Activated T-helper 2 cell treated with anti-CD3 and anti-CD28 coated beads, Interferon-gamma antibody, Interleukin-2, Interleukin-4, amounts not matched to agents 10 μg/mL and 5 μg/mL and 100 μg/mL, durations not matched to agents 14 hours and 24 hours and 36 hours (primary cell): Measurements from ENCODE around the gene RWDD3. TPM values are rescaled to one million over a fixed set of nuclear protein-coding genes. Genes with fewer than 3 reads are reported as not detected.
A peak's percentile ranks its signal among the peaks of the same experiment; 100 is the strongest.

ENCODE experiments used
- DNase-seq: peaks from one replicate; pipeline ENCODE4 v3.0.0; 2021; ENCODE audit warnings: low spot score
- H3K27ac Mint-ChIP-seq: one replicate; pipeline ENCODE4 v1.8.0; 2021; ENCODE audit warnings: mixed read lengths
- H3K27me3 Mint-ChIP-seq: one replicate; pipeline ENCODE4 v1.8.0; 2021; ENCODE audit warnings: low read depth, mixed read lengths
- H3K36me3 Mint-ChIP-seq: one replicate; pipeline ENCODE4 v1.8.0; 2021; ENCODE audit warnings: low read depth, mixed read lengths
- H3K4me1 Mint-ChIP-seq: one replicate; pipeline ENCODE4 v1.8.0; 2021; ENCODE audit warnings: low read depth, mixed read lengths
- H3K4me3 Mint-ChIP-seq: one replicate; pipeline ENCODE4 v1.8.0; 2021; ENCODE audit warnings: low read depth, mild to moderate bottlenecking, moderate library complexity, mixed read lengths
- H3K9me3 Mint-ChIP-seq: one replicate; pipeline ENCODE4 v1.8.0; 2021; ENCODE audit warnings: mixed read lengths
- intact Hi-C: fragments of 100-400 bp; cut with micrococcal nuclease; formaldehyde crosslinking; loops from one replicate; pipeline ENCODE4 v1.15.1; 2023
- total RNA-seq: library from RNA; stranded (reverse); gene quantifications from 2 replicates; pipeline ENCODE4 v1.2.3, GENCODE V29; 2022

RWDD3 gene
- total RNA-seq: 11.7 and 15.5 TPM in 2 replicates

- H3K36me3 Mint-ChIP-seq: peaks cover 24% of the 10 kb centered on the region
Observed at GRCh38 chr1:95233737-95234500, at the start of gene RWDD3. RWDD3 (plus strand) TSS chr1:95234210; CDS start chr1:95234231, 21 bp downstream.

GRCh38 chr1:95186149-95186548 is 47.9 kb upstream of the RWDD3 start:
- Mint-ChIP-seq H3K4me3 (no peak overlapping the region), H3K27ac (no peak overlapping the region), H3K36me3 (no peaks in the 10 kb centered on the region), H3K4me1 (no peaks in the 10 kb centered on the region), H3K9me3 (no peaks in the 10 kb centered on the region), H3K27me3 (no peaks in the 10 kb centered on the region)
- intact Hi-C loops: no loop called here
- DNase-seq: no peak

More at GRCh38 chr1:95233737-95234500, at the start of gene RWDD3:
- intact Hi-C loops: loop anchor here (1.0 to 10.0 kb wide), 4 partner anchors 150 to 1491 kb away; partner anchors contain the start of genes ALG14 and PTBP2
- DNase-seq: peak; percentile 91
- peak within 1 kb of the TSS; percentile 95 for H3K4me3 Mint-ChIP-seq
- no peaks in the 10 kb centered on the region for H3K9me3 Mint-ChIP-seq
- peaks cover 30% of the 10 kb centered on the region for H3K4me1 Mint-ChIP-seq
- peak within 1 kb of the TSS; percentile 89 for H3K27ac Mint-ChIP-seq
- peaks cover 27% of the 10 kb centered on the region for H3K27me3 Mint-ChIP-seq

GRCh38 chr1:95193591-95193990 is 40.4 kb upstream of the RWDD3 start:
- H3K36me3 Mint-ChIP-seq: no peaks in the 10 kb centered on the region
- no peaks in the 10 kb centered on the region for H3K27me3 Mint-ChIP-seq
- no peak overlapping the region for H3K27ac Mint-ChIP-seq
- no peak overlapping the region for H3K4me3 Mint-ChIP-seq
- no peak for DNase-seq
- no peaks in the 10 kb centered on the region for H3K9me3 Mint-ChIP-seq
- H3K4me1 Mint-ChIP-seq: no peaks in the 10 kb centered on the region
- intact Hi-C loops: no loop called here

GRCh38 chr1:95195046-95195445 is 39.0 kb upstream of the RWDD3 start:
- H3K36me3 Mint-ChIP-seq: no peaks in the 10 kb centered on the region
- no peak overlapping the region for H3K27ac Mint-ChIP-seq
- no peaks in the 10 kb centered on the region for H3K9me3 Mint-ChIP-seq
- DNase-seq: no peak
- no peak overlapping the region for H3K4me3 Mint-ChIP-seq
- H3K4me1 Mint-ChIP-seq: no peaks in the 10 kb centered on the region
- no peaks in the 10 kb centered on the region for H3K27me3 Mint-ChIP-seq
- intact Hi-C loops: no loop called here

GRCh38 chr1:95196017-95196416 is 38.0 kb upstream of the RWDD3 start:
- Mint-ChIP-seq H3K36me3 (no peaks in the 10 kb centered on the region), H3K9me3 (no peaks in the 10 kb centered on the region), H3K4me1 (no peaks in the 10 kb centered on the region), H3K27ac (no peak overlapping the region), H3K27me3 (no peaks in the 10 kb centered on the region), H3K4me3 (no peak overlapping the region)
- intact Hi-C loops: no loop called here
- no peak for DNase-seq

- H3K27ac Mint-ChIP-seq: no peak overlapping the region
- intact Hi-C loops: no loop called here
- no peaks in the 10 kb centered on the region for H3K27me3 Mint-ChIP-seq
- no peaks in the 10 kb centered on the region for H3K9me3 Mint-ChIP-seq
- no peaks in the 10 kb centered on the region for H3K4me1 Mint-ChIP-seq
- no peak overlapping the region for H3K4me3 Mint-ChIP-seq
- no peaks in the 10 kb centered on the region for H3K36me3 Mint-ChIP-seq
- DNase-seq: no peak
Observed at GRCh38 chr1:95197616-95198252, 36.3 kb upstream of the RWDD3 start.

- H3K27ac Mint-ChIP-seq: no peak overlapping the region
- no peaks in the 10 kb centered on the region for H3K36me3 Mint-ChIP-seq
- H3K27me3 Mint-ChIP-seq: no peaks in the 10 kb centered on the region
- intact Hi-C loops: no loop called here
- no peaks in the 10 kb centered on the region for H3K9me3 Mint-ChIP-seq
- no peaks in the 10 kb centered on the region for H3K4me1 Mint-ChIP-seq
- DNase-seq: no peak
- no peak overlapping the region for H3K4me3 Mint-ChIP-seq
Observed at GRCh38 chr1:95201905-95202304, 32.1 kb upstream of the RWDD3 start.

- Mint-ChIP-seq H3K4me3 (no peak overlapping the region), H3K9me3 (no peaks in the 10 kb centered on the region), H3K27ac (no peak overlapping the region), H3K36me3 (no peaks in the 10 kb centered on the region), H3K4me1 (no peaks in the 10 kb centered on the region), H3K27me3 (no peaks in the 10 kb centered on the region)
- no peak for DNase-seq
- intact Hi-C loops: no loop called here
Observed at GRCh38 chr1:95203908-95204437, 30.0 kb upstream of the RWDD3 start.

GRCh38 chr1:95206514-95206913 is 27.5 kb upstream of the RWDD3 start:
- no peak overlapping the region for H3K4me3 Mint-ChIP-seq
- no peaks in the 10 kb centered on the region for H3K4me1 Mint-ChIP-seq
- H3K9me3 Mint-ChIP-seq: no peaks in the 10 kb centered on the region
- H3K36me3 Mint-ChIP-seq: no peaks in the 10 kb centered on the region
- no peak overlapping the region for H3K27ac Mint-ChIP-seq
- no peak for DNase-seq
- intact Hi-C loops: no loop called here
- H3K27me3 Mint-ChIP-seq: no peaks in the 10 kb centered on the region

GRCh38 chr1:95207223-95207935 is 26.6 kb upstream of the RWDD3 start:
- Mint-ChIP-seq H3K27ac (no peak overlapping the region), H3K4me3 (no peak overlapping the region), H3K4me1 (no peaks in the 10 kb centered on the region)

GRCh38 chr1:95208876-95209275 is 25.1 kb upstream of the RWDD3 start:
- intact Hi-C loops: no loop called here
- Mint-ChIP-seq H3K4me3 (no peak overlapping the region), H3K27ac (no peak overlapping the region), H3K4me1 (no peaks in the 10 kb centered on the region), H3K36me3 (no peaks in the 10 kb centered on the region), H3K27me3 (no peaks in the 10 kb centered on the region), H3K9me3 (no peaks in the 10 kb centered on the region)
- DNase-seq: no peak

More at GRCh38 chr1:95207223-95207935, 26.6 kb upstream of the RWDD3 start:
- no peak for DNase-seq
- Mint-ChIP-seq H3K36me3 (no peaks in the 10 kb centered on the region), H3K9me3 (no peaks in the 10 kb centered on the region), H3K27me3 (no peaks in the 10 kb centered on the region)
- intact Hi-C loops: no loop called here

GRCh38 chr1:95209291-95209690 is 24.7 kb upstream of the RWDD3 start:
- Mint-ChIP-seq H3K36me3 (no peaks in the 10 kb centered on the region), H3K27ac (no peak overlapping the region), H3K4me3 (no peak overlapping the region), H3K4me1 (no peaks in the 10 kb centered on the region), H3K9me3 (no peaks in the 10 kb centered on the region), H3K27me3 (no peaks in the 10 kb centered on the region)
- intact Hi-C loops: no loop called here
- no peak for DNase-seq
